ENCODE results near the gene WNK2.

WNK2 gene

DNA sequence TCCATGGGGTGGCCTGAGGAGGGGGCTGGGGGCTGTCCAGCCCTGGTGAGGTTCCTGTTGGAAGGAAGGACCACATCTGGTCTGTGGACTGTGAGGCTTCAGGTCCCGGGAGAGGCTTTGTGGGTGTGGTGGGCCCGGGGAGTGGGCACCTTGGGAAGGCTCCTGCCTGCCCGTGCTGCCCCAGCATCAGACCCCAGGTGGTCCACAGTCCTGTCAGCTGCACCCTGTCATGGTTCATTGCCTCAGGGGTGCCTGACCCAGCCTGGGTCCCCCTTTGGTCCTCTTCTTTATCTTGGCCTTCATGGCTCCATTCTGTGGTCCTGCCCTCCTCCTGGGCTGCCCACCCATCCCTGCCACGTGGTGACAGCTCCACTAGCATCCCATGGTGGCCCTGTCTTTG is 36.7 kb downstream of the WNK2 start:
- no CpG with 5 or more reads among the region's 4 CpGs for WGBS (ENCODE audit: insufficient coverage, insufficient read length)
- H3K4me3 ChIP-seq (ENCODE audit: low read length): no peak overlapping the region
- no peak overlapping the region for H3K27ac ChIP-seq (ENCODE audit: low read length)
- no peaks in the 10 kb centered on the region for H3K9me3 ChIP-seq (ENCODE audit: control insufficient read depth, insufficient read depth, low read length)
- H3K36me3 ChIP-seq (ENCODE audit: control insufficient read depth, insufficient read depth, low read length): no peaks in the 10 kb centered on the region
- DNase-seq (ENCODE audit: low read depth, low spot score): no peak
- H3K4me1 ChIP-seq (ENCODE audit: control insufficient read depth, insufficient read depth, low read length): peaks cover 4% of the 10 kb centered on the region
- H3K27me3 ChIP-seq (ENCODE audit: control insufficient read depth, insufficient read depth, low read length): no peaks in the 10 kb centered on the region

DNA sequence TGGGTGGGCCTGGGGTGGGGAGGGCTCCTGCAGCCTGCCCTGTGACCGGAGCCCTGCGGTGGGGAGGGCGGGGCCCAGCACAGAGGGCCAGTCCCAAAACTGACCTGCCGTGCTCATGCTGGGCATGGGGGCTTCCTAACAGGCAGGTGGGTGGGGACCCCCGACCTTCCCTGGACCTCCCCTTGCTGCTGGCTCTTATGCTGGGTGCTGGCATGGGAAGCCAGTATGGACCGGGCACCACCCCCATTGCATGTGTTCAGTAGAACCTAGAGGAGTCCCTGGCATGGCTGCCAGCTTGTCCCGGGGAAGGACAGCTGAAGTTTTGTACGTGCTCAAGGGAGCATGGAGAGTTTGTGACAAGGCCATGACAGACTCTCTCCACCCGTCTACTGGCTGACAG is 37.1 kb downstream of the WNK2 start:
- peaks cover 4% of the 10 kb centered on the region for H3K4me1 ChIP-seq (ENCODE audit: control insufficient read depth, insufficient read depth, low read length)
- WGBS (ENCODE audit: insufficient coverage, insufficient read length): no CpG with 5 or more reads among the region's 9 CpGs

DNA sequence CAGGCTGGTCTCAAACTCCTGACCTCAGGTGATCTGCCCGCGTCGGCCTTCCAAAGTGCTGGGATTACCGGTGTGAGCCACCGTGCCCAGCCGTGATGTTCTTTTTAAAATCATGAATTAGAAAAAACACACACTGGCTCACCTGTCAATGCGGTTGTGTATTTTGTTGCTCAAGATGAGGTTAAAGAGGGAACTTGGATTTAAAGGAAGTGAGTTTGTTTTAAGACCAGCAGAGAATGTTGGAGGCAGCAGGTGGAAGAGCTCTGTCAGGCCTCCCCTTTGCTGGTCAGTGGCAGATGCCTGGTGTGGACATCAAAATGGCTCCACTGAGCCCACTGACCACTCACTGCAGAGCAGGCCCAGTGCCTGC is 38.9 kb downstream of the WNK2 start:
- no CpG with 5 or more reads among the region's 7 CpGs for WGBS (ENCODE audit: insufficient coverage, insufficient read length)
- Histone ChIP-seq H3K27me3 (ENCODE audit: control insufficient read depth, insufficient read depth, low read length) (no peaks in the 10 kb centered on the region), H3K9me3 (ENCODE audit: control insufficient read depth, insufficient read depth, low read length) (no peaks in the 10 kb centered on the region), H3K27ac (ENCODE audit: low read length) (no peak overlapping the region), H3K36me3 (ENCODE audit: control insufficient read depth, insufficient read depth, low read length) (no peaks in the 10 kb centered on the region), H3K4me3 (ENCODE audit: low read length) (no peak overlapping the region), H3K4me1 (ENCODE audit: control insufficient read depth, insufficient read depth, low read length) (peaks cover 4% of the 10 kb centered on the region)
- no peak for DNase-seq (ENCODE audit: low read depth, low spot score)

More for the DNA sequence above, 37.1 kb downstream of the WNK2 start:
- no peaks in the 10 kb centered on the region for H3K9me3 ChIP-seq (ENCODE audit: control insufficient read depth, insufficient read depth, low read length)
- no peak for DNase-seq (ENCODE audit: low read depth, low spot score)
- no peak overlapping the region for H3K27ac ChIP-seq (ENCODE audit: low read length)
- no peaks in the 10 kb centered on the region for H3K27me3 ChIP-seq (ENCODE audit: control insufficient read depth, insufficient read depth, low read length)
- H3K4me3 ChIP-seq (ENCODE audit: low read length): no peak overlapping the region
- no peaks in the 10 kb centered on the region for H3K36me3 ChIP-seq (ENCODE audit: control insufficient read depth, insufficient read depth, low read length)

DNA sequence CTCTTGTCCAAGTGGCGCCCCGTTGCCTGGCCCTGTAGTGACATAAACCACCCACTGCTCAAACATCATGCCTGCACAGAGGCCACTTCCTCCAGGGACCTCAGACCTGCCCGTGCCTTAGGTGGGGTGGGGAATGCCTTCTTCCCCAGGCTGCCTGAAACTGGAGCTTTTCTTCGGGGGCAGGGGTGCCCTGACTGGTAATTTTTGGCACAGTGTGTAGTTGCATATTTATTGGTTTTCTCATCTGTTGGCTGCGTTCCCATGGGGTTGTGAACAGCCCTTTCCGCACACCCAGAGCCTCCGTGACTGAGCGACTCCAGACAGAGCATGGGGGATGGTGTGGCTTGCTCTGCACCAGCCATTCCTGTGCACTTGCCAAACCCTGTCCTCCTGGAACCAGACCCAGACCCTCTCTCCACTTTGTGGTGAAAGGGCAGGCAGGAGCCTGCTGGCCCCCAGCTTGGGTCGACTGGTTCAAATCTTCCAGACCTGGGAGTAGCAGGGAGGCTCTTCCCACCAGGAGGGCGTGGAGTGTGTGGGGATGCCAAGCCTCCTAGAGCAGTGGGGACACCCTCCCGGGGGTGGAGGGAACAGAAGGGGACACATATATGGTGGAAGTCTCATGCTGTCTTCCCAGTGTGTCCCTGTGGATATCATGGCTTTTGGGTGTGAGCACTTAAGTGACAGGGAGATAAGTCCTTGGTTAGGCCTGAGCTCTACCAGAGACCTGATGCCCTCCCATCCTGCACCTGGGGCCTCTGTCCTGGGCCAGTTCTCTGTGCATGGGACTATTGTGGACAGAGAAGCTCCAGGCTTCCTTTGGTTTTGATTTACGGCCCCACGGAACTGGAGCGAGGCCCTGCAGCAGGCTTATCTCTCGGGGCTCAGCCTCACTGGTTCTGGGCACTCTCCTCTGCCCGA is 39.6 kb downstream of the WNK2 start:
- DNase-seq (ENCODE audit: low read depth, low spot score): no peak

DNA sequence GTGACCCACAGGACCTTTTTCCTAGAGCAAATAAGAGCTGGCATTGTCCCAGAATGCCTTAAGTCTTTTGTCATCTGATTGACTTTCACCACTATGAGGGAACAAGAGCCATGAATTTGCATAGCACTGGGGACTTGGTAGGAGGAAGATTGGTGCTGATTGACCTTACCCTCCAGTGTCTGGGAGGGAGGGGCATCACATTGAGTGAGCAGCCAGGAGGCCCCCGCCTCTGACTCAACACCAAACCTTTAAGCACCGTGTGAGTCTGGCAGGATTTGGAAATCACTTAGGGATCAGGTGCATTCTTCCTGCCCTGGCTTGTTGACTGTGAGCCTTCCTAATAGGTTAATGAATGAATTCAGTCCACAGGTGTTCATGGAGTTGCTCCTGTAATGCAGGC is 40.7 kb downstream of the WNK2 start:
- WGBS (ENCODE audit: insufficient coverage, insufficient read length): no CpG with 5 or more reads among the region's 2 CpGs
- H3K4me1 ChIP-seq (ENCODE audit: control insufficient read depth, insufficient read depth, low read length): peaks cover 4% of the 10 kb centered on the region
- H3K27me3 ChIP-seq (ENCODE audit: control insufficient read depth, insufficient read depth, low read length): no peaks in the 10 kb centered on the region
- no peak for DNase-seq (ENCODE audit: low read depth, low spot score)
- no peak overlapping the region for H3K27ac ChIP-seq (ENCODE audit: low read length)
- no peaks in the 10 kb centered on the region for H3K36me3 ChIP-seq (ENCODE audit: control insufficient read depth, insufficient read depth, low read length)
- no peak overlapping the region for H3K4me3 ChIP-seq (ENCODE audit: low read length)
- no peaks in the 10 kb centered on the region for H3K9me3 ChIP-seq (ENCODE audit: control insufficient read depth, insufficient read depth, low read length)

More for the DNA sequence above, 39.6 kb downstream of the WNK2 start:
- no peaks in the 10 kb centered on the region for H3K9me3 ChIP-seq (ENCODE audit: control insufficient read depth, insufficient read depth, low read length)
- no peak overlapping the region for H3K4me3 ChIP-seq (ENCODE audit: low read length)
- H3K27ac ChIP-seq (ENCODE audit: low read length): no peak overlapping the region
- WGBS (ENCODE audit: insufficient coverage, insufficient read length): no CpG with 5 or more reads among the region's 16 CpGs
- no peaks in the 10 kb centered on the region for H3K27me3 ChIP-seq (ENCODE audit: control insufficient read depth, insufficient read depth, low read length)
- H3K4me1 ChIP-seq (ENCODE audit: control insufficient read depth, insufficient read depth, low read length): peaks cover 4% of the 10 kb centered on the region
- H3K36me3 ChIP-seq (ENCODE audit: control insufficient read depth, insufficient read depth, low read length): no peaks in the 10 kb centered on the region

DNA sequence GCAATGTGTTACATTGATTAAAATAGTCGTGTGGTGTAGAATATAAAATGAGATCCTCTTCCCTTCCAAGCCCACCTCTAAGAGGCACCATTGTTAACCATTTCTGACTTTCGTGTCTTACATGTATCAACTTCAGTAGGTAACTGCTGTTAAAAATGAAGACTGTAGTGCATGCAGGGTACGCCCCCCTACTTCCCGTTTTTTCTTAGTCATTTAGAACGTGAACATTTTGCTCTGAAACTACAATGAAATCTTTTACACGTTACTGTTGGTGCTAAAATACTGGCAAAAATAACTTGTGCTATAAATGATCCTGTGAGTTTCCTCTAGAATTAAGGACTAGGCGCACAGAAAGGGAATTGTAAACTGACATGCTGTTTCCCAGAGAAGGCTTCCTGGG is 41.5 kb downstream of the WNK2 start:
- no peaks in the 10 kb centered on the region for H3K27me3 ChIP-seq (ENCODE audit: control insufficient read depth, insufficient read depth, low read length)
- no peak for DNase-seq (ENCODE audit: low read depth, low spot score)
- H3K27ac ChIP-seq (ENCODE audit: low read length): no peak overlapping the region
- no peaks in the 10 kb centered on the region for H3K36me3 ChIP-seq (ENCODE audit: control insufficient read depth, insufficient read depth, low read length)
- peaks cover 4% of the 10 kb centered on the region for H3K4me1 ChIP-seq (ENCODE audit: control insufficient read depth, insufficient read depth, low read length)
- H3K4me3 ChIP-seq (ENCODE audit: low read length): no peak overlapping the region
- H3K9me3 ChIP-seq (ENCODE audit: control insufficient read depth, insufficient read depth, low read length): no peaks in the 10 kb centered on the region
- no CpG with 5 or more reads among the region's 7 CpGs for WGBS (ENCODE audit: insufficient coverage, insufficient read length)

DNA sequence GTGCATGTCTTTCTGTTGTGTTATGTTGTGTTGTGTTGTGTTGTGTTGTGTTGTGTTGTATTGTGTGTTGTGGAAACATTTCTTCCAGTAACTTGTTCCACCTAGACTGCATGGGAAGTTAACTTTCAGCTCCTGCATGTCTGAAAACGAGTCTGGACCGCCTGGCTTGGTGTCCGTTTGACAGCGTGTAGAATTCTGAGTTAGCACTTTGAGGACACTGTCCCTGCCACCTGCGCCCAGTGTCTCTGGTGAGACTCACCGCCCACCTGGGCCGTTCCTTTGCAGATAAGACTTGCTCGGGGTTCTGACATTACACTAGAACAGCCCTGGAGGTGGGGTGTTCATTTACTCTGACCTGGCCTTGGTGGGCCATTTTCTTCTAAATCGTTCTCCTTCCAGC is 42.0 kb downstream of the WNK2 start:
- H3K36me3 ChIP-seq (ENCODE audit: control insufficient read depth, insufficient read depth, low read length): no peaks in the 10 kb centered on the region
- H3K27ac ChIP-seq (ENCODE audit: low read length): no peak overlapping the region
- peaks cover 4% of the 10 kb centered on the region for H3K4me1 ChIP-seq (ENCODE audit: control insufficient read depth, insufficient read depth, low read length)
- no CpG with 5 or more reads among the region's 9 CpGs for WGBS (ENCODE audit: insufficient coverage, insufficient read length)
- H3K4me3 ChIP-seq (ENCODE audit: low read length): no peak overlapping the region
- no peaks in the 10 kb centered on the region for H3K27me3 ChIP-seq (ENCODE audit: control insufficient read depth, insufficient read depth, low read length)
- no peak for DNase-seq (ENCODE audit: low read depth, low spot score)
- no peaks in the 10 kb centered on the region for H3K9me3 ChIP-seq (ENCODE audit: control insufficient read depth, insufficient read depth, low read length)

DNA sequence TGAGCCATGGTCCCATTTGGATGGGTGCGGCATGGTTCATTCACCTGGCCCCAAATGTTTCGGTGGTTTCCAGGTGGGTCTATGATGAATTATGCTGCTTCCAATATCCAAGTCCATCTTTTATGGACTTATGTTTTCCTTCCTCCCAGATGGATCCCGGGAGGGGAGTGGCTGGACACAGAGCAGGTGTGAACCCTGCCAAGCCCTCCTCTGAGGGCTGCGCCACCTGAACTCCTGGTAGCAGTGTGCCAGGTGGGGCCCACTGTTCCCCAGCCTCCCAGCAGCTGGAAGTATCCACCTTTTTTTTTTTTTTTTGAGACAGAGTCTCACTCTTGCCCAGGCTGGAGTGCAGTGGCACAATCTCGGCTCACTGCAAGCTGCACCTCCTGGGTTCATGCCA is 42.9 kb downstream of the WNK2 start:
- WGBS (ENCODE audit: insufficient coverage, insufficient read length): no CpG with 5 or more reads among the region's 5 CpGs
- H3K4me1 ChIP-seq (ENCODE audit: control insufficient read depth, insufficient read depth, low read length): peaks cover 4% of the 10 kb centered on the region
- no peak for DNase-seq (ENCODE audit: low read depth, low spot score)
- H3K27ac ChIP-seq (ENCODE audit: low read length): no peak overlapping the region
- H3K27me3 ChIP-seq (ENCODE audit: control insufficient read depth, insufficient read depth, low read length): no peaks in the 10 kb centered on the region
- no peaks in the 10 kb centered on the region for H3K9me3 ChIP-seq (ENCODE audit: control insufficient read depth, insufficient read depth, low read length)
- H3K36me3 ChIP-seq (ENCODE audit: control insufficient read depth, insufficient read depth, low read length): 0 out of 2 replicates have a peak, but pooled peaks cover 3% of the 10 kb centered on the region
- H3K4me3 ChIP-seq (ENCODE audit: low read length): no peak overlapping the region

DNA sequence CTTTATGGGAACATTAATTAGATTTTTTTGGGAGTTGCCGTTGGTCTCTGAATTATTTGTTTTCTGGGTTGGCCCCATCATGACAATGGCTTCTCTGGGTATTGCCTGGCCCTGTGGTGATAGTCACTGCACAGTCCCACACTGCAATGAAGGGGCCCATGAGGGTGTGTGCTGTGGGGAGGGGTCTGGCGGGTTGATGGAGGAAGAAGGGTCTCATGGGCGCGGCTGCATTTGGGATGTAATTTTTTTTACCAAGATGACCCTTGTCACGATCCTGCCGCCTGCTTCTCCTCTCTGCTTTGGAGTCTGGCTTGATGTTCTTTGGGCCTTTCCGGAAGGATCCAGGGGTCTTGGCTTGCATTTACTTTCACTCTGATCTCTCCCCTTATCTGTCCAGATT is 44.1 kb downstream of the WNK2 start:
- no CpG with 5 or more reads among the region's 7 CpGs for WGBS (ENCODE audit: insufficient coverage, insufficient read length)
- H3K27ac ChIP-seq (ENCODE audit: low read length): no peak overlapping the region
- peaks cover 4% of the 10 kb centered on the region for H3K4me1 ChIP-seq (ENCODE audit: control insufficient read depth, insufficient read depth, low read length)
- no peaks in the 10 kb centered on the region for H3K27me3 ChIP-seq (ENCODE audit: control insufficient read depth, insufficient read depth, low read length)
- H3K9me3 ChIP-seq (ENCODE audit: control insufficient read depth, insufficient read depth, low read length): no peaks in the 10 kb centered on the region
- no peak for DNase-seq (ENCODE audit: low read depth, low spot score)
- H3K36me3 ChIP-seq (ENCODE audit: control insufficient read depth, insufficient read depth, low read length): 0 out of 2 replicates have a peak, but pooled peaks cover 3% of the 10 kb centered on the region
- H3K4me3 ChIP-seq (ENCODE audit: low read length): no peak overlapping the region

DNA sequence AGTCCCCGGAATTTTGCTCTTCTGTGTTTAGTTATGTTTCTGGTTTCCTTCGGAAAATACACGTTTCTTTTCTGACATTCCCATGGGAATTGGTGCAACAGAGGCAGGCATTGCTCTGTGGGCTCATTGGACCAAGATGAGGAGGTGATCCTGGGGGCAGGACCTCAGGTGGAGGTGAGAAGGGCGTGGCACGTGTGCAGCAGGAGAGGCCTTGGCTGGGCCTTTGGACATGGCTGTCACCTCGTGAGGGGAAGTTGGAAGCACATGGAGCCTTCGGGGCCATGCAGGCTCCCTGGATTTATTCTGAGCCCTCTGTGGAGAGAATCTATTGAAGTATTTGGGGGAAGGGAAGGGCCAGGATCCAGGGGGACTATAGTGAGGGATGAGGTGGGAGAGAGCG is 44.5 kb downstream of the WNK2 start:
- Histone ChIP-seq H3K4me3 (ENCODE audit: low read length) (no peak overlapping the region), H3K9me3 (ENCODE audit: control insufficient read depth, insufficient read depth, low read length) (no peaks in the 10 kb centered on the region), H3K27ac (ENCODE audit: low read length) (no peak overlapping the region), H3K4me1 (ENCODE audit: control insufficient read depth, insufficient read depth, low read length) (peaks cover 4% of the 10 kb centered on the region), H3K36me3 (ENCODE audit: control insufficient read depth, insufficient read depth, low read length) (0 out of 2 replicates have a peak, but pooled peaks cover 3% of the 10 kb centered on the region), H3K27me3 (ENCODE audit: control insufficient read depth, insufficient read depth, low read length) (no peaks in the 10 kb centered on the region)
- no CpG with 5 or more reads among the region's 8 CpGs for WGBS (ENCODE audit: insufficient coverage, insufficient read length)
- no peak for DNase-seq (ENCODE audit: low read depth, low spot score)

DNA sequence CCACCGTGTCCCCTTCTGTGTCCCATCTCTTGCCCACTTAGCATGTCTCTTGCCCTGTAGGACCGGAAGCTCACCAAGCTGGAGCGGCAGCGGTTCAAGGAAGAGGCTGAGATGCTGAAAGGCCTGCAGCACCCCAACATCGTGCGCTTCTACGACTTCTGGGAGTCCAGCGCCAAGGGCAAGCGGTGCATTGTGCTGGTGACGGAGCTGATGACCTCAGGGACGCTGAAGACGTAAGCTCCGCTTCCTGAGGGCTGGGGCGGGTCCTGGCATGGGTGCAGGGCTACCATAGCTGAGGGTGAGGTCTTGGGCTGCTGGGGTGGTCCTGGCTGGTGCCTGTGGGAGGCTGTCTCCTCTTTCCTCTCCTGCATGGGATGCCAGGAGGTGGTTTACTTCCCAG is 45.7 kb downstream of the WNK2 start:
- no peak for DNase-seq (ENCODE audit: low read depth, low spot score)
- H3K4me1 ChIP-seq (ENCODE audit: control insufficient read depth, insufficient read depth, low read length): no peaks in the 10 kb centered on the region

More for the DNA sequence above, 45.7 kb downstream of the WNK2 start:
- Histone ChIP-seq H3K27me3 (ENCODE audit: control insufficient read depth, insufficient read depth, low read length) (no peaks in the 10 kb centered on the region), H3K9me3 (ENCODE audit: control insufficient read depth, insufficient read depth, low read length) (no peaks in the 10 kb centered on the region), H3K36me3 (ENCODE audit: control insufficient read depth, insufficient read depth, low read length) (0 out of 2 replicates have a peak, but pooled peaks cover 3% of the 10 kb centered on the region), H3K27ac (ENCODE audit: low read length) (no peak overlapping the region), H3K4me3 (ENCODE audit: low read length) (no peak overlapping the region)
- WGBS (ENCODE audit: insufficient coverage, insufficient read length): no CpG with 5 or more reads among the region's 14 CpGs

All from iPS DF 6.9 (cell line).